GM12891 (cell line): ENCODE data around the gene IGF2BP1.

Experiments used
- DNase-seq: peaks from one replicate; pipeline ENCODE4 v3.0.0; 2011; ENCODE audit warnings: low spot score; ENCODE audit not compliant: insufficient read length
- FAIRE-seq: peaks from 2 replicates; lab custom pipeline; 2011; peaks lifted over from hg19 to GRCh38; lab: Jason Lieb, UNC
- PAX5 ChIP-seq: IDR thresholded peaks from 2 replicates; pipeline ENCODE4 v1.6.1; 2011; ENCODE audit warnings: low read length, moderate library complexity, mild to moderate bottlenecking; ENCODE audit not compliant: insufficient read depth, severe bottlenecking
- POLR2A ChIP-seq: IDR thresholded peaks from 2 replicates; pipeline ENCODE4 v1.6.1; 2011; ENCODE audit warnings: low read depth, low read length, control low read depth
- POLR2AphosphoS5 ChIP-seq: IDR thresholded peaks from 2 replicates; pipeline ENCODE4 v1.6.1; 2011; ENCODE audit warnings: low read depth, low read length, control low read depth
- POU2F2 ChIP-seq: IDR thresholded peaks from 2 replicates; pipeline ENCODE4 v1.6.1; 2011; ENCODE audit warnings: low read depth, mild to moderate bottlenecking, control low read depth, low read length, moderate library complexity
- SPI1 ChIP-seq: IDR thresholded peaks from 2 replicates; pipeline ENCODE4 v1.6.1; 2011; ENCODE audit warnings: low read depth, low read length, control low read depth
- TAF1 ChIP-seq: IDR thresholded peaks from 2 replicates; pipeline ENCODE4 v1.6.1; 2011; ENCODE audit warnings: low read depth, low read length, control low read depth

Gene IGF2BP1

GRCh38 chr17:48973806-48974205 is 23.4 kb upstream of the IGF2BP1 start:
- TF ChIP-seq PAX5 (no peak), TAF1 (no peak), SPI1 (no peak), POLR2A (no peak), POLR2AphosphoS5 (no peak), POU2F2 (no peak)
- DNase-seq (no peak), FAIRE-seq (no peak)

- TF ChIP-seq POU2F2 = no peak
- TF ChIP-seq PAX5 = no peak
- TF ChIP-seq POLR2A = no peak
- no peak for TF ChIP-seq POLR2AphosphoS5
- TF ChIP-seq SPI1 = no peak
- TF ChIP-seq TAF1 = no peak
Measured at GRCh38 chr17:48981927-48982539, 15.2 kb upstream of the IGF2BP1 start.

GRCh38 chr17:48985436-48986245 is 11.5 kb upstream of the IGF2BP1 start:
- FAIRE-seq (no peak), DNase-seq (no peak)
- no peak for TF ChIP-seq POU2F2
- TF ChIP-seq PAX5 = no peak
- no peak for TF ChIP-seq POLR2AphosphoS5
- no peak for TF ChIP-seq SPI1
- TF ChIP-seq POLR2A = no peak
- TF ChIP-seq TAF1 = no peak

More at GRCh38 chr17:48981927-48982539, 15.2 kb upstream of the IGF2BP1 start:
- no peak for DNase-seq
- FAIRE-seq = no peak

- TF ChIP-seq POLR2A = no peak
- no peak for TF ChIP-seq PAX5
- no peak for TF ChIP-seq POU2F2
- no peak for TF ChIP-seq SPI1
- no peak for TF ChIP-seq TAF1
- FAIRE-seq (no peak), DNase-seq (no peak)
Measured at GRCh38 chr17:48989100-48989499, 8.1 kb upstream of the IGF2BP1 start.

GRCh38 chr17:48990882-48991357 is 6.3 kb upstream of the IGF2BP1 start:
- no peak for DNase-seq
- no peak for FAIRE-seq
- TF ChIP-seq SPI1 = no peak
- TF ChIP-seq POLR2AphosphoS5 = no peak

GRCh38 chr17:48992444-48992843 is 4.7 kb upstream of the IGF2BP1 start:
- DNase-seq = no peak
- FAIRE-seq = no peak
- no peak for TF ChIP-seq PAX5
- TF ChIP-seq POU2F2 = no peak
- TF ChIP-seq POLR2AphosphoS5 = no peak
- no peak for TF ChIP-seq SPI1

GRCh38 chr17:48993305-48993704 is 3.9 kb upstream of the IGF2BP1 start:
- DNase-seq (no peak), FAIRE-seq (no peak)
- TF ChIP-seq POLR2A = no peak
- no peak for TF ChIP-seq POLR2AphosphoS5
- no peak for TF ChIP-seq PAX5

GRCh38 chr17:48993951-48994350 is 3.2 kb upstream of the IGF2BP1 start:
- FAIRE-seq = no peak
- TF ChIP-seq POLR2A (no peak), SPI1 (no peak), PAX5 (no peak), TAF1 (no peak), POU2F2 (no peak), POLR2AphosphoS5 (no peak)

GRCh38 chr17:48994549-48995303 is 2.5 kb upstream of the IGF2BP1 start:
- DNase-seq (no peak), FAIRE-seq (no peak)
- TF ChIP-seq SPI1 (no peak), POLR2AphosphoS5 (no peak), POLR2A (no peak), TAF1 (no peak), PAX5 (no peak), POU2F2 (no peak)

More at GRCh38 chr17:48993951-48994350, 3.2 kb upstream of the IGF2BP1 start:
- no peak for DNase-seq

GRCh38 chr17:48995304-48995973 is 1.7 kb upstream of the IGF2BP1 start:
- TF ChIP-seq SPI1 = no peak
- FAIRE-seq (no peak), DNase-seq (no peak)
